ENCODE data around the gene ARIH2.

ARIH2 gene

GRCh38 chr3:49019941-49020329, 101.3 kb downstream of the ARIH2 start:
- no peak for DNase-seq (ENCODE audit: low read depth in 2 of 2)

- no peak for DNase-seq (ENCODE audit: low read depth in 2 of 2)
Observed at GRCh38 chr3:49020330-49021212, 101.9 kb downstream of the ARIH2 start.

GRCh38 chr3:49021213-49021812, 102.7 kb downstream of the ARIH2 start:
- DNase-seq (ENCODE audit: low read depth in 2 of 2), result peak; percentile 94 to 95

GRCh38 chr3:49021813-49022687, 103.4 kb downstream of the ARIH2 start, which contains the start of gene NDUFAF3:
NDUFAF3 (plus strand) TSS chr3:49022121; CDS start chr3:49022145, 24 bp downstream.
- peak; percentile 69 to 76 for DNase-seq (ENCODE audit: low read depth in 2 of 2)

- no peak for DNase-seq (ENCODE audit: low read depth in 2 of 2)
Observed at GRCh38 chr3:49022688-49023171, 104.1 kb downstream of the ARIH2 start.

- DNase-seq (ENCODE audit: low read depth in 2 of 2), result no peak
Observed at GRCh38 chr3:49023775-49024174, 105.1 kb downstream of the ARIH2 start.

- no peak for DNase-seq (ENCODE audit: low read depth in 2 of 2)
Observed at GRCh38 chr3:49024449-49024848, 105.8 kb downstream of the ARIH2 start.

- DNase-seq (ENCODE audit: low read depth in 2 of 2), result no peak
Observed at GRCh38 chr3:49025005-49025792, 106.6 kb downstream of the ARIH2 start.

- DNase-seq (ENCODE audit: low read depth in 2 of 2), result no peak
Observed at GRCh38 chr3:49025793-49026520, 107.3 kb downstream of the ARIH2 start.

- no peak for DNase-seq (ENCODE audit: low read depth in 2 of 2)
Observed at GRCh38 chr3:49026536-49026935, 107.9 kb downstream of the ARIH2 start.

- DNase-seq (ENCODE audit: low read depth in 2 of 2), result no peak
Observed at GRCh38 chr3:49027634-49028033, 109.0 kb downstream of the ARIH2 start.

GRCh38 chr3:49028298-49028672, 109.6 kb downstream of the ARIH2 start:
- no peak for DNase-seq (ENCODE audit: low read depth in 2 of 2)

GRCh38 chr3:49028673-49029562, 110.3 kb downstream of the ARIH2 start, which contains the start of gene IMPDH2:
IMPDH2 (minus strand) TSS chr3:49029398; CDS start chr3:49029350, 48 bp downstream.
- DNase-seq (ENCODE audit: low read depth in 2 of 2), result peak; percentile 78

- no peak for DNase-seq (ENCODE audit: low read depth in 2 of 2)
Observed at GRCh38 chr3:49029563-49029884, 110.9 kb downstream of the ARIH2 start.

GRCh38 chr3:49030321-49030720, 111.7 kb downstream of the ARIH2 start:
- DNase-seq (ENCODE audit: low read depth in 2 of 2), result no peak

- DNase-seq (ENCODE audit: low read depth in 2 of 2), result no peak
Observed at GRCh38 chr3:49032646-49033304, 114.1 kb downstream of the ARIH2 start.

GRCh38 chr3:49034650-49035049, 116.0 kb downstream of the ARIH2 start:
- DNase-seq (ENCODE audit: low read depth in 2 of 2), result no peak

- no peak for DNase-seq (ENCODE audit: low read depth in 2 of 2)
Observed at GRCh38 chr3:49035281-49035680, 116.6 kb downstream of the ARIH2 start.
